H1 (cell line): ENCODE results near the gene DLG5. TPM values are rescaled to one million over a fixed set of nuclear protein-coding genes. Genes with fewer than 3 reads are reported as not detected.

Experiments used
- CEBPB ChIP-seq: IDR thresholded peaks from 2 replicates; pipeline ENCODE4 v1.6.1; 2012; ENCODE audit warnings: low read depth, low read length
- CHD7 ChIP-seq: fragments of 300-600 bp; sonication (generic); IDR thresholded peaks from 2 replicates; pipeline ENCODE4 v1.7.1; 2012; ENCODE audit warnings: low read length, moderate library complexity, mild to moderate bottlenecking, inconsistent platforms; ENCODE audit not compliant: insufficient replicate concordance
- CREB1 ChIP-seq: IDR thresholded peaks from 2 replicates; pipeline ENCODE4 v1.6.1; 2012; ENCODE audit warnings: inconsistent platforms
- CTBP2 ChIP-seq: IDR thresholded peaks from 2 replicates; pipeline ENCODE4 v1.7.0; 2011; ENCODE audit warnings: borderline replicate concordance, mild to moderate bottlenecking, moderate library complexity, mixed read lengths, low read length; ENCODE audit not compliant: insufficient read depth, insufficient read length
- EP300 ChIP-seq, 2 experiments: IDR thresholded peaks; 1 replicate in 1 of 2; 2 replicates in 1 of 2; pipeline ENCODE4 v1.6.1; 2011 to 2012; ENCODE audit warnings: low read depth in 2 of 2, low read length in 2 of 2, mild to moderate bottlenecking in 2 of 2, borderline replicate concordance in 1 of 2, inconsistent platforms in 1 of 2, moderate library complexity in 1 of 2
- EZH2 ChIP-seq: fragments of 200-600 bp; sonication (generic); IDR thresholded peaks from 2 replicates; pipeline ENCODE4 v1.7.1; 2012; ENCODE audit warnings: low read depth, mild to moderate bottlenecking, moderate library complexity, low read length, inconsistent platforms; ENCODE audit not compliant: severe bottlenecking
- MAX ChIP-seq: IDR thresholded peaks from 2 replicates; pipeline ENCODE4 v1.6.1; 2012; ENCODE audit warnings: inconsistent platforms
- POLR2A ChIP-seq, 2 experiments: IDR thresholded peaks; 1 replicate in 1 of 2; 2 replicates in 1 of 2; pipeline ENCODE4 v1.6.1; 2011; ENCODE audit warnings: low read depth in 2 of 2, low read length in 2 of 2, mild to moderate bottlenecking in 2 of 2; ENCODE audit errors: control extremely low read depth in 1 of 2
- RNF2 ChIP-seq: fragments of 200-900, 300-1000 bp; sonication (generic); IDR thresholded peaks from 2 replicates; pipeline ENCODE4 v1.7.1; 2016; ENCODE audit warnings: borderline replicate concordance, low read depth, mild to moderate bottlenecking, antibody characterized with exemption, low read length; ENCODE audit not compliant: poor library complexity, severe bottlenecking; ENCODE audit errors: missing control alignments
- USF2 ChIP-seq: IDR thresholded peaks from 2 replicates; pipeline ENCODE4 v1.6.1; 2011; ENCODE audit warnings: low read length, improper control_type of control experiment
- polyA plus RNA-seq, 7 experiments: library from polyadenylated mRNA; depleted of rRNA in 3 of 7; stranded (reverse) in 5 of 7; unstranded in 2 of 7; fragments of >200 nt in 5 of 7; fragments of 200-250 nt in 2 of 7; gene quantifications; 1 replicate in 5 of 7; 2 replicates in 1 of 7; 4 replicates in 1 of 7; pipeline versions ENCODE4 v1.2.1 to v1.2.3, GENCODE V29; 2011 to 2013; ENCODE audit warnings: missing spikeins in 2 of 7, mixed read lengths in 2 of 7
- total RNA-seq: library from RNA; stranded (reverse); fragmentation: NEBNext Ultra II Directional; extraction: Animal tissue kit (Norgen Biotek cat#: 25700); gene quantifications from 2 replicates; pipeline ENCODE4 v1.2.1, GENCODE V29; 2021

Gene DLG5
- total and polyA plus RNA-seq, 2 of the 8 experiments (the other 6 are each of a cell fraction or from before 2014, with no cell fraction given): 15.6 to 71.4 TPM

- TF ChIP-seq CHD7: no peak
- TF ChIP-seq MAX: no peak
- TF ChIP-seq CTBP2: no peak
- no peak for TF ChIP-seq EP300 (IDR thresholded peaks at IDR 0.05; ENCODE audit: borderline replicate concordance in 1 of 2, low read depth in 2 of 2, low read length in 2 of 2)
- TF ChIP-seq CEBPB: no peak
- no peak for TF ChIP-seq USF2
- no peak for TF ChIP-seq CREB1
- no peak for TF ChIP-seq POLR2A (IDR thresholded peaks at IDR 0.05; ENCODE audit: control extremely low read depth in 1 of 2, low read depth in 2 of 2, low read length in 2 of 2)
- no peak for TF ChIP-seq EZH2
- no peak for TF ChIP-seq RNF2
Observed at GRCh38 chr10:77971804-77972144, 45.2 kb upstream of the DLG5 start (continued).
